Psoas muscle (tissue), 8 donors: ENCODE measurements around the gene SLC27A1. TPM values are rescaled to one million over a fixed set of nuclear protein-coding genes. Genes with fewer than 3 reads are reported as not detected.
A peak's percentile ranks its signal among the peaks of the same experiment; 100 is the strongest.

ENCODE experiments used
- ATAC-seq, 4 donors: fragments of 200-7000 bp; cut with Tn5 transposase; one replicate each; pipeline ENCODE4 v1.9.1; 2020; ENCODE audit warnings: moderate library complexity in 3 of 4, mild to moderate bottlenecking in 2 of 4
- DNase-seq, 2 donors: peaks; one replicate each; pipeline ENCODE4 v3.0.0-alpha.2; 2020
- H3K27ac ChIP-seq: fragments of 200-600 bp; one replicate; pipeline ENCODE4 v1.8.0; 2022
- H3K27me3 ChIP-seq, 3 donors: fragments of 200-600 bp in 1 of 3; one replicate each; pipeline versions ENCODE4 v1.6.1 to v1.8.0; 2013 to 2022; ENCODE audit warnings: low read length in 2 of 3, mild to moderate bottlenecking in 2 of 3, moderate library complexity in 1 of 3; ENCODE audit not compliant: insufficient read depth in 3 of 3
- H3K36me3 ChIP-seq, 2 donors: fragments of 200-600 bp in 1 of 2; one replicate each; pipeline versions ENCODE4 v1.6.1 to v1.8.0; 2013 to 2022; ENCODE audit warnings: low read depth in 1 of 2, mild to moderate bottlenecking in 1 of 2, moderate library complexity in 1 of 2; ENCODE audit not compliant: insufficient read depth in 1 of 2
- H3K4me1 ChIP-seq: fragments of 200-600 bp; one replicate; pipeline ENCODE4 v1.8.0; 2022
- H3K4me3 ChIP-seq: fragments of 200-600 bp; one replicate; pipeline ENCODE4 v1.8.0; 2022; ENCODE audit warnings: mild to moderate bottlenecking
- H3K9me3 ChIP-seq: fragments of 200-600 bp; one replicate; pipeline ENCODE4 v1.8.0; 2022
- CTCF ChIP-seq: fragments of 200-600 bp; IDR thresholded peaks from one replicate; pipeline ENCODE4 v1.8.0; 2022; ENCODE audit warnings: antibody characterized with exemption
- WGBS, 3 donors: extraction: QIAGEN DNeasy Blood & Tissue Kit; methylation state at CpG; one replicate each; pipeline versions ENCODE4 v1.1.6 to v1.1.7; 2013; 5-methylcytosine and 5-hydroxymethylcytosine counted together
- intact Hi-C, 2 donors: fragments of 100-400 bp; cut with DNase I; formaldehyde crosslinking; loops; one replicate each; pipeline versions ENCODE4 v1.11.0 to v1.14.2; 2022
- polyA plus RNA-seq, 3 donors: library from polyadenylated mRNA; stranded (reverse); fragments of 200-250 nt; gene quantifications; one replicate each; pipeline ENCODE4 v1.2.3, GENCODE V29; 2013
- total RNA-seq, 4 donors: library from RNA; stranded (reverse); fragmentation: NEBNext Ultra II Directional in 2 of 4; extraction: Animal tissue kit (Norgen Biotek cat#: 25700) in 2 of 4; gene quantifications; one replicate each; pipeline versions ENCODE4 v1.2.1 to v1.2.4, GENCODE V29; 2021 to 2023
- donor health status: healthy with polysubstance abuse.
- donor health status: DM: no; HTN: no; CAD: no; lungs with moderate emphysema.
- donor health status: Bipolar disorder and iron deficiency.
- donor health status: healthy.
- donor health status: DM: yes; HTN: yes; CAD: no.
- donor health status: DM: no; HTN: no; CAD: no.
- donor health status: DM: no; HTN: no; CAD: no.
- donor health status: DM: yes; HTN: yes; CAD: no.

The SLC27A1 gene
- total and polyA plus RNA-seq, 7 donors, result 11.8 to 40.1 (median 25.5) TPM

- ATAC-seq, result peak in 3 of 4 donors; percentile 59 to 78 (median 68)
- Histone ChIP-seq H3K4me3 (no peak overlapping the region), H3K27me3 (no peaks in the 10 kb centered on the region), H3K4me1 (peaks cover 3% of the 10 kb centered on the region), H3K27ac (no peak overlapping the region), H3K9me3 (no peaks in the 10 kb centered on the region), H3K36me3 (no peaks in the 10 kb centered on the region)
- TF ChIP-seq CTCF, result no peak
- 18 to 31% (median 18%) methylated on average over 17 of the region's 17 CpGs for WGBS, 3 donors
- intact Hi-C loops, result no loop called here
- DNase-seq, result peak; percentile 61 to 76
These were observed 40.6 kb upstream of the SLC27A1 start for GRCh38 chr19:17429641-17430113.

- ATAC-seq (no peak), DNase-seq (no peak)
- no peaks in the 10 kb centered on the region for H3K9me3 ChIP-seq
- no peaks in the 10 kb centered on the region for H3K27me3 ChIP-seq
- H3K27ac ChIP-seq, result no peak overlapping the region
- intact Hi-C loops, result no loop called here
- H3K36me3 ChIP-seq, result no peaks in the 10 kb centered on the region
- no peak for TF ChIP-seq CTCF
- peaks cover 3% of the 10 kb centered on the region for H3K4me1 ChIP-seq
- WGBS, 3 donors, result 93 to 98% (median 93%) methylated on average over 7 of the region's 7 CpGs
- no peak overlapping the region for H3K4me3 ChIP-seq
These were observed 38.9 kb upstream of the SLC27A1 start for GRCh38 chr19:17431417-17431816.

- H3K4me3 ChIP-seq, result no peak overlapping the region
- WGBS, 3 donors, result 83 to 87% (median 85%) methylated on average over 7 of the region's 7 CpGs
- no peaks in the 10 kb centered on the region for H3K9me3 ChIP-seq
- peaks cover 0 to 7% (median 0%) of the 10 kb centered on the region in 3 donors for H3K27me3 ChIP-seq
- H3K36me3 ChIP-seq, result no peaks in the 10 kb centered on the region
- H3K27ac ChIP-seq, result no peak overlapping the region
- intact Hi-C loops, result no loop called here
- DNase-seq, result no peak
- no peak for TF ChIP-seq CTCF
- no peak for ATAC-seq
- no peaks in the 10 kb centered on the region for H3K4me1 ChIP-seq
These were observed 35.1 kb upstream of the SLC27A1 start for GRCh38 chr19:17435218-17435617.

- TF ChIP-seq CTCF, result no peak
- H3K27ac ChIP-seq, result no peak overlapping the region
- H3K4me3 ChIP-seq, result no peak overlapping the region
- ATAC-seq, result no peak
- H3K27me3 ChIP-seq, result peaks cover 0 to 7% (median 1%) of the 10 kb centered on the region in 3 donors
- intact Hi-C loops, result no loop called here
- no peak for DNase-seq
- WGBS, 3 donors, result 94 to 95% (median 94%) methylated on average over 25 of the region's 25 CpGs
- H3K36me3 ChIP-seq, result no peaks in the 10 kb centered on the region
- H3K9me3 ChIP-seq, result no peaks in the 10 kb centered on the region
- no peaks in the 10 kb centered on the region for H3K4me1 ChIP-seq
These were observed 34.0 kb upstream of the SLC27A1 start for GRCh38 chr19:17436094-17436873.
